ENCODE data around the gene LEF1.

GRCh38 chr4:108117418-108118182 lies 51.1 kb downstream of the LEF1 start:
- TF ChIP-seq, protein P1, sequence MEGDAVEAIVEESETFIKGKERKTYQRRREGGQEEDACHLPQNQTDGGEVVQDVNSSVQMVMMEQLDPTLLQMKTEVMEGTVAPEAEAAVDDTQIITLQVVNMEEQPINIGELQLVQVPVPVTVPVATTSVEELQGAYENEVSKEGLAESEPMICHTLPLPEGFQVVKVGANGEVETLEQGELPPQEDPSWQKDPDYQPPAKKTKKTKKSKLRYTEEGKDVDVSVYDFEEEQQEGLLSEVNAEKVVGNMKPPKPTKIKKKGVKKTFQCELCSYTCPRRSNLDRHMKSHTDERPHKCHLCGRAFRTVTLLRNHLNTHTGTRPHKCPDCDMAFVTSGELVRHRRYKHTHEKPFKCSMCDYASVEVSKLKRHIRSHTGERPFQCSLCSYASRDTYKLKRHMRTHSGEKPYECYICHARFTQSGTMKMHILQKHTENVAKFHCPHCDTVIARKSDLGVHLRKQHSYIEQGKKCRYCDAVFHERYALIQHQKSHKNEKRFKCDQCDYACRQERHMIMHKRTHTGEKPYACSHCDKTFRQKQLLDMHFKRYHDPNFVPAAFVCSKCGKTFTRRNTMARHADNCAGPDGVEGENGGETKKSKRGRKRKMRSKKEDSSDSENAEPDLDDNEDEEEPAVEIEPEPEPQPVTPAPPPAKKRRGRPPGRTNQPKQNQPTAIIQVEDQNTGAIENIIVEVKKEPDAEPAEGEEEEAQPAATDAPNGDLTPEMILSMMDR (IDR thresholded peaks at IDR 0.05): no peak
- TF ChIP-seq ZFX (IDR thresholded peaks at IDR 0.05; ENCODE audit: borderline replicate concordance): no peak

Measured in 22Rv1 (cell line).